ENCODE data around the gene FBXL14. TPM values are rescaled to one million over a fixed set of nuclear protein-coding genes. Genes with fewer than 3 reads are reported as not detected.

The FBXL14 gene
- total and polyA plus RNA-seq, 4 donors, result 4.4 to 23.0 (median 13.1) TPM

- no peaks in the 10 kb centered on the region for H3K27me3 ChIP-seq (ENCODE audit: control insufficient read depth in 3 of 3, insufficient read depth in 3 of 3, low read length in 2 of 3)
- no peak overlapping the region for H3K4me3 ChIP-seq
- H3K4me1 ChIP-seq (ENCODE audit: control insufficient read depth in 5 of 5, insufficient read depth in 5 of 5, low read length in 5 of 5), result no peaks in the 10 kb centered on the region
- no peak overlapping the region for H3K9ac ChIP-seq (ENCODE audit: insufficient read depth in 1 of 2, low read length in 2 of 2)
- TF ChIP-seq CTCF (IDR thresholded peaks at IDR 0.05; ENCODE audit: control extremely low read depth, extremely low read depth), result no peak
- no peaks in the 10 kb centered on the region for H3K36me3 ChIP-seq (ENCODE audit: control insufficient read depth in 4 of 4, insufficient read depth in 4 of 4, low read length in 4 of 4)
- WGBS, 2 donors, result 93 to 97% methylated on average over 2 of the region's 2 CpGs
- no peak for ATAC-seq (ENCODE audit: insufficient read depth, low FRiP score)
- no peak for DNase-seq
- H3K27ac ChIP-seq (ENCODE audit: low read depth in 1 of 2, low read length in 1 of 2), result no peak overlapping the region
- H3K9me3 ChIP-seq (ENCODE audit: control insufficient read depth in 4 of 4, insufficient read depth in 3 of 4, low read length in 3 of 4), result no peaks in the 10 kb centered on the region
Measured at GRCh38 chr12:1552171-1552570, 42.2 kb downstream of the FBXL14 start.

DNA sequence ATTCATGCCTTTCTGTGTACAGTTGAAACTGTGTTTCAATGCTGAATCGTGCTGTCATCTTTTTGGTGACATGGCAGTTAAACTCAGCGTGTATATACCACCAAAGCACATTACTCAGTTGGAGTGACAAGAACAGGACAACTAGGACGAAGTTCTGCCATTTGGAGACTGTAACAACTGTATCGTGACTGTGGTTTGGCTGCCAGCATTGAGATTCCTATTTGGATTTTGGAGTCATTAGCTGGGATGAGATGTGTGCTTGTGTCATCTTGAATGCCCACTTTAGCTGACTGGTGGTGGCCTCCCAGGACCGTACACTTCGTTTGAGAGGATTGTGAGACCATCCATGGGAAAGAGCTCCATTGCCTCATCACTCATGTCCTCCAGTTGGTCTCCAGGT lies 42.9 kb downstream of the FBXL14 start:
- no peak overlapping the region for H3K9ac ChIP-seq (ENCODE audit: insufficient read depth in 1 of 2, low read length in 2 of 2)
- no peak overlapping the region for H3K27ac ChIP-seq (ENCODE audit: low read depth in 1 of 2, low read length in 1 of 2)
- no peaks in the 10 kb centered on the region for H3K9me3 ChIP-seq (ENCODE audit: control insufficient read depth in 4 of 4, insufficient read depth in 3 of 4, low read length in 3 of 4)
- no peak overlapping the region for H3K4me3 ChIP-seq
- no peaks in the 10 kb centered on the region for H3K4me1 ChIP-seq (ENCODE audit: control insufficient read depth in 5 of 5, insufficient read depth in 5 of 5, low read length in 5 of 5)
- DNase-seq (no peak), ATAC-seq (ENCODE audit: insufficient read depth, low FRiP score) (no peak)
- TF ChIP-seq CTCF (IDR thresholded peaks at IDR 0.05; ENCODE audit: control extremely low read depth, extremely low read depth), result no peak
- 91 to 94% methylated on average over 6 of the region's 6 CpGs for WGBS, 2 donors
- H3K27me3 ChIP-seq (ENCODE audit: control insufficient read depth in 3 of 3, insufficient read depth in 3 of 3, low read length in 2 of 3), result no peaks in the 10 kb centered on the region
- H3K36me3 ChIP-seq (ENCODE audit: control insufficient read depth in 4 of 4, insufficient read depth in 4 of 4, low read length in 4 of 4), result no peaks in the 10 kb centered on the region

- Histone ChIP-seq H3K36me3 (ENCODE audit: control insufficient read depth in 4 of 4, insufficient read depth in 4 of 4, low read length in 4 of 4) (no peaks in the 10 kb centered on the region), H3K4me3 (no peak overlapping the region), H3K9me3 (ENCODE audit: control insufficient read depth in 4 of 4, insufficient read depth in 3 of 4, low read length in 3 of 4) (peaks cover 0 to 3% (median 0%) of the 10 kb centered on the region in 4 donors), H3K9ac (ENCODE audit: insufficient read depth in 1 of 2, low read length in 2 of 2) (no peak overlapping the region), H3K27ac (ENCODE audit: low read depth in 1 of 2, low read length in 1 of 2) (no peak overlapping the region), H3K4me1 (ENCODE audit: control insufficient read depth in 5 of 5, insufficient read depth in 5 of 5, low read length in 5 of 5) (no peaks in the 10 kb centered on the region), H3K27me3 (ENCODE audit: control insufficient read depth in 3 of 3, insufficient read depth in 3 of 3, low read length in 2 of 3) (no peaks in the 10 kb centered on the region)
- TF ChIP-seq CTCF (IDR thresholded peaks at IDR 0.05; ENCODE audit: control extremely low read depth, extremely low read depth), result no peak
- no peak for DNase-seq
- no peak for ATAC-seq (ENCODE audit: insufficient read depth, low FRiP score)
- WGBS, 2 donors, result 86 to 89% methylated on average over 19 of the region's 19 CpGs
Measured at GRCh38 chr12:1546931-1547640, 47.3 kb downstream of the FBXL14 start.
